ENCODE measurements around the gene ZNF215. TPM values are rescaled to one million over a fixed set of nuclear protein-coding genes. Genes with fewer than 3 reads are reported as not detected.

The ZNF215 gene
- total and polyA plus RNA-seq, 2 of the 8 experiments (the other 6 are each of a cell fraction or from before 2014, with no cell fraction given) = 6.4 to 17.9 TPM

- Histone ChIP-seq H2AFZ (ENCODE audit: low read length) (no peak overlapping the region), H3K23ac (ENCODE audit: insufficient read length) (no peak overlapping the region), H2BK15ac (ENCODE audit: low read length) (no peak overlapping the region), H3K4ac (replicated peaks; ENCODE audit: insufficient read length, low read depth, low read length) (no peak overlapping the region), H3K23me2 (ENCODE audit: low read depth, low read length) (no peaks in the 10 kb centered on the region), H3K79me1 (ENCODE audit: low read depth, low read length) (no peaks in the 10 kb centered on the region), H2BK12ac (ENCODE audit: low read depth, low read length) (no peak overlapping the region), H3K14ac (ENCODE audit: insufficient read length) (no peak overlapping the region), H3K9ac (replicated peaks in 1 of 4; ENCODE audit: extremely low read depth in 1 of 4, low read depth in 3 of 4, low read length in 3 of 4) (no peak overlapping the region), H2BK120ac (replicated peaks; ENCODE audit: low read depth, low read length) (no peak overlapping the region), H3K27ac (ENCODE audit: low read depth, low read length) (no peak overlapping the region), H3K18ac (ENCODE audit: extremely low read depth, low read length) (no peak overlapping the region), H3K4me2 (ENCODE audit: insufficient read depth in 1 of 2, low read depth in 2 of 2, low read length in 2 of 2) (no peak overlapping the region), H2BK20ac (ENCODE audit: low read length) (no peak overlapping the region), H3K79me2 (ENCODE audit: control insufficient read depth in 1 of 2, insufficient read depth in 2 of 2, low read length in 2 of 2) (no peaks in the 10 kb centered on the region), H3K4me3 (ENCODE audit: extremely low read depth in 1 of 4, insufficient read depth in 2 of 4, low read depth in 3 of 4, low read length in 4 of 4) (no peak overlapping the region), H4K5ac (ENCODE audit: insufficient read length, low read depth, low read length) (no peak overlapping the region), H2BK5ac (ENCODE audit: low read depth, low read length) (no peak overlapping the region), H3K36me3 (ENCODE audit: control insufficient read depth in 2 of 4, insufficient read depth in 4 of 4, low read length in 3 of 4) (no peaks in the 10 kb centered on the region), H4K20me1 (replicated peaks in 1 of 2; ENCODE audit: control insufficient read depth in 1 of 2, insufficient read depth in 2 of 2, low read length in 2 of 2) (peaks cover 0 to 3% of the 10 kb centered on the region in 2 experiments), H3K4me1 (replicated peaks in 1 of 4; ENCODE audit: control insufficient read depth in 3 of 4, insufficient read depth in 4 of 4, low read length in 3 of 4) (no peaks in the 10 kb centered on the region), H4K8ac (ENCODE audit: extremely low read depth, insufficient read depth, low read length) (no peak overlapping the region), H2AK5ac (ENCODE audit: low read depth, low read length) (no peak overlapping the region), H3K9me3 (ENCODE audit: insufficient read depth in 2 of 2, low read depth in 1 of 2, low read length in 1 of 2) (no peaks in the 10 kb centered on the region), H3K56ac (replicated peaks; ENCODE audit: insufficient read length, low read depth, low read length) (no peak overlapping the region), H3K27me3 (replicated peaks in 1 of 4; ENCODE audit: control insufficient read depth in 3 of 4, extremely low read depth in 1 of 4, insufficient read depth in 3 of 4, low read length in 3 of 4) (no peaks in the 10 kb centered on the region), H4K91ac (replicated peaks; ENCODE audit: insufficient read length, low read length) (no peak overlapping the region)
- WGBS, 2 experiments (ENCODE audit: extremely low coverage in 1 of 2, insufficient coverage in 1 of 2, insufficient read length in 1 of 2, insufficient replicate concordance in 2 of 2, low coverage in 1 of 2, low lambda C conversion rate in 2 of 2, missing lambda C conversion rate in 1 of 2) = 80% methylated on average over 11 of the region's 11 CpGs; no CpG with 5 or more reads in 1 of the 2 experiments
- DNase-seq (ENCODE audit: low read depth in 1 of 2, low spot score in 2 of 2) (no peak), FAIRE-seq (no peak)
- POLR2A ChIA-PET (ENCODE audit: partially characterized antibody) = interaction anchor here (0.8 to 1.6 kb wide), 2 partner anchors 15 to 65 kb away, joined by 3 read pairs; no protein-coding TSS in a partner anchor
- CTCF ChIA-PET (ENCODE audit: partially characterized antibody) = interaction anchor here (1.3 to 5.0 kb wide), 3 partner anchors 15 to 237 kb away, joined by 3 to 22 read pairs (median 8); no protein-coding TSS in a partner anchor
Observed at GRCh38 chr11:6992457-6993417, 66.5 kb downstream of the ZNF215 start.

Data from H1 (cell line).